ENCODE measurements around the gene MAP3K5. TPM values are rescaled to one million over a fixed set of nuclear protein-coding genes. Genes with fewer than 3 reads are reported as not detected.

The MAP3K5 gene
- total and polyA plus RNA-seq, 7 donors, result 7.4 to 17.8 (median 9.4) TPM

DNA sequence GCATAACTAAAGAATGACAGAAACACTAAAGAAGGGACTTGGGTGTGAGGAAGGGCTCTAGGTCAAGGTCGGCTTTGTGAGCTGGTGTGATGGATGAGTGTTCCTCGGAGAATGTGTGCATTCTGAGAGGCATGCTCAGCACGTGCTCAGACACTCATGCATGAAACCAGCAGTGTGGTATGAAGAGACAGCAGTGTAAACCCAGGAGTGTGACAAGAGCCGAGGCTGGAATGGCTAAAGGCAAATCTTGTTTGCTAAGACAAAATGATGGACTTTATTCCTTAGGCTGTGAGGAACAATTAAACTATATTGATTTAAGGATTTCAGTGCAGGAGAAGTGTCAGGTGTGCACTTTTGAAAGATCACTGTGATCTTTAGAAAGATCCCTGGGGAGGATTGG is 134.6 kb downstream of the MAP3K5 start:
- intact Hi-C loops (cut with DNase I), result no loop called here
- no peaks in the 10 kb centered on the region for H3K27me3 ChIP-seq

DNA sequence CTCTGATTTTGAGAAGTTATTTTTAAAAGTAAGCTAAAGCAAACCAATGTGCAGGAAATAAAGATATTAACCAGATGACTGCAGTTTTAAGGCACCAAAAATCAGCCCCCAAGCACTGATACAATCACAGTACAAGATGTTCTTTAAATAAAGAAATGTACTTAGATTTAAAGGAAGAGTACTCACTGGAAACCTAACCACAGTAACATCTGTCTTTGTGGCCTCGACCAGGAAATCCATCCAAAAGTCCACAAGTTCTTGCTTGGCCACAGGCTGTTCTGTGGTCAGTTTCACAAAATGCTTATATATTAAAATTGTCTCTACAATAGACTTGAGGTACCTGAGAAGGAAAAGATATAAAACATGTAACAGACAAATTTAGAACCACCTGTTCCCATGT is 136.2 kb downstream of the MAP3K5 start:
- intact Hi-C loops (cut with DNase I), result no loop called here
- DNase-seq, result no peak
- H3K27ac ChIP-seq, result no peak overlapping the region
- TF ChIP-seq POLR2AphosphoS5 (IDR thresholded peaks at IDR 0.05) (no peak), POLR2A (IDR thresholded peaks at IDR 0.05) (no peak)
- WGBS, 2 donors, result 47 to 87% methylated on average over 1 of the region's 1 CpG
- no peaks in the 10 kb centered on the region for H3K27me3 ChIP-seq
- no peaks in the 10 kb centered on the region for H3K4me1 ChIP-seq
- no peaks in the 10 kb centered on the region for H3K9me3 ChIP-seq
- no peaks in the 10 kb centered on the region for H3K36me3 ChIP-seq
- no peak overlapping the region for H3K4me3 ChIP-seq

More for the DNA sequence above, 134.6 kb downstream of the MAP3K5 start:
- 36 to 73% methylated on average over 4 of the region's 4 CpGs for WGBS, 2 donors
- H3K9me3 ChIP-seq, result no peaks in the 10 kb centered on the region
- no peak overlapping the region for H3K27ac ChIP-seq
- H3K4me3 ChIP-seq, result no peak overlapping the region
- H3K36me3 ChIP-seq, result no peaks in the 10 kb centered on the region
- TF ChIP-seq, protein P1, sequence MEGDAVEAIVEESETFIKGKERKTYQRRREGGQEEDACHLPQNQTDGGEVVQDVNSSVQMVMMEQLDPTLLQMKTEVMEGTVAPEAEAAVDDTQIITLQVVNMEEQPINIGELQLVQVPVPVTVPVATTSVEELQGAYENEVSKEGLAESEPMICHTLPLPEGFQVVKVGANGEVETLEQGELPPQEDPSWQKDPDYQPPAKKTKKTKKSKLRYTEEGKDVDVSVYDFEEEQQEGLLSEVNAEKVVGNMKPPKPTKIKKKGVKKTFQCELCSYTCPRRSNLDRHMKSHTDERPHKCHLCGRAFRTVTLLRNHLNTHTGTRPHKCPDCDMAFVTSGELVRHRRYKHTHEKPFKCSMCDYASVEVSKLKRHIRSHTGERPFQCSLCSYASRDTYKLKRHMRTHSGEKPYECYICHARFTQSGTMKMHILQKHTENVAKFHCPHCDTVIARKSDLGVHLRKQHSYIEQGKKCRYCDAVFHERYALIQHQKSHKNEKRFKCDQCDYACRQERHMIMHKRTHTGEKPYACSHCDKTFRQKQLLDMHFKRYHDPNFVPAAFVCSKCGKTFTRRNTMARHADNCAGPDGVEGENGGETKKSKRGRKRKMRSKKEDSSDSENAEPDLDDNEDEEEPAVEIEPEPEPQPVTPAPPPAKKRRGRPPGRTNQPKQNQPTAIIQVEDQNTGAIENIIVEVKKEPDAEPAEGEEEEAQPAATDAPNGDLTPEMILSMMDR (IDR thresholded peaks at IDR 0.05), result no peak
- TF ChIP-seq POLR2AphosphoS5 (IDR thresholded peaks at IDR 0.05) (no peak), EP300 (IDR thresholded peaks at IDR 0.05) (no peak), POLR2A (IDR thresholded peaks at IDR 0.05) (no peak)
- no peaks in the 10 kb centered on the region for H3K4me1 ChIP-seq
- no peak for DNase-seq

DNA sequence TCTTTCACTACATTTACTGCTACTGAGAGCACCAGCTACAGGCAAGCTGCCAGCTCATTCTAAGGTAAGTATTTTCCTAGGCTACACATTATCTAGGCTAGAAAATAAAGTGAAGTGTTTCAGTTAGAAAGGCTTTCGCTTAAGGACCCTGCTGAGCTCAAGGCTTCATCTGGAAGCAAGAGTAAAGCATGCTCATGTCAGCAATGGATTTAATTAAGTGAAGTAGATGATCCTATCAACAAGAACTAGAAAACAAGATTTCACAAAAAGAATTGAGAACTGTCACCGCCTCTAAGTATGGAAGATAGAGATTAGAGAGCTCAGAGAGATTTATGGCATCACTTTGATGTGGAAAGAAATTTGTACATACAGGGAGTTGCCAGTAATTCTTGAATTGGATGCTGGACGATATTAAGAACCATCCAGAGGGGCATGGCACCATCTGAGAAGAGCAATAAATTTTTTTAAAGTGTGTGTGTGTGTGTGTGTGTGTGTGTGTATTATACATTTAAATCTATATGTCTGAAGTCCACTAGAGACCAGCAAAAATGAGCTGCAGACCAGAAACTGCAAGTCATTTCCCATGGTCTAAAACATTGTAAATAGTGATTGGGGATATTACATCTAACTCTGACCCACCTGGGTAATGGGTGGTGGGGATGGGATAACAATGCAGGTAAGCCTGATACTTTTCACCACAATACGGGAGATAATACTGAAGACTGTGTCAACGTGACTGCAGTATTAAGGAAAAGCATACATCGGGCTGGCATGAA is 136.8 kb downstream of the MAP3K5 start:
- Histone ChIP-seq H3K4me1 (no peaks in the 10 kb centered on the region), H3K9me3 (no peaks in the 10 kb centered on the region), H3K27me3 (no peaks in the 10 kb centered on the region), H3K27ac (no peak overlapping the region), H3K4me3 (no peak overlapping the region), H3K36me3 (no peaks in the 10 kb centered on the region)
- intact Hi-C loops (cut with DNase I), result no loop called here
- no peak for DNase-seq
- TF ChIP-seq, protein P1 (IDR thresholded peaks at IDR 0.05), result no peak
- TF ChIP-seq EP300 (IDR thresholded peaks at IDR 0.05) (no peak), POLR2A (IDR thresholded peaks at IDR 0.05) (no peak), POLR2AphosphoS5 (IDR thresholded peaks at IDR 0.05) (no peak)
- WGBS, 2 donors, result 85 to 86% methylated on average over 6 of the region's 6 CpGs

DNA sequence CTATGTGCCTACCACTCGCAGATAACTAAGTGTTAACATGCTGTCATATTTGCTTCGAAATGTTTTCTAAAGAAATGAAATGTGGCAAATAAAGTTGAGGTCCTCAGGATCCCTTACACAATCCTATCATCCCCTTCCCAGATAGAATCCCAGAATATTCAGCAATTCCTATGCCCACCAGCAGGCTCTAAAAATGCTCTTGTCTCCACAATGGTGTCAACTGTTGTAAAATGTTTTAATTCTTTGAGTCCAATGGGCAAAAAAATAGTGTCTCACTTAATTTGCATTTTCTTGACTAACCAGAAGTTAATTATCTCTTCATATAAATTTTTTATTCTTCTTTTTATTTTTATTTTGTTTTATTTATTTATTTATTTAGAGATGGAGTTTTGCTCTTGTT is 138.2 kb downstream of the MAP3K5 start:
- 99% methylated on average over 2 of the region's 2 CpGs for WGBS, 2 donors
- intact Hi-C loops (cut with DNase I), result no loop called here
- H3K9me3 ChIP-seq, result no peaks in the 10 kb centered on the region
- no peaks in the 10 kb centered on the region for H3K36me3 ChIP-seq
- no peak for TF ChIP-seq EP300 (IDR thresholded peaks at IDR 0.05)
- TF ChIP-seq POLR2AphosphoS5 (IDR thresholded peaks at IDR 0.05), result no peak
- TF ChIP-seq, protein P1 (IDR thresholded peaks at IDR 0.05), result no peak
- no peak for TF ChIP-seq POLR2A (IDR thresholded peaks at IDR 0.05)
- DNase-seq, result no peak
- no peak overlapping the region for H3K4me3 ChIP-seq
- no peak overlapping the region for H3K27ac ChIP-seq
- H3K4me1 ChIP-seq, result no peaks in the 10 kb centered on the region
- no peaks in the 10 kb centered on the region for H3K27me3 ChIP-seq

DNA sequence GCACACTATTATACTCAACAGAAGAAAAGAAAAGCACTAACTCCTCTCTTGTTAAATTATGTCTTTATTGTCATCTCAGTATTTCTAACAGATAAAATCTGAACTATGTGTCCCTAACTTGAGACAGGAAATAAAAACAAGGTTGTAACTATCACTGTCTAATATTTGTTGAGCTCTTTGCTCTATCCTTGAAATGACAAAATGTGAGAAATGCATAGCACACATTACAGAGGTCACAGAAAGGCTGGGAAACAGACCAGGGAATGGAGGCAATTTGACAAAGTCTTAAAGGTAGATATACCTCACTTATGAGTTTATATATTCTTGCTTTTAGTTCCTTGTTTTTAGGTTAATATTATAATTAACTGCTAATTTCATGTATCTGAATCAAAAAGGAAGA is 139.6 kb downstream of the MAP3K5 start:
- H3K4me1 ChIP-seq, result peaks cover 0 to 1% (median under 1%) of the 10 kb centered on the region in 4 donors
- H3K27me3 ChIP-seq, result no peaks in the 10 kb centered on the region
- no peaks in the 10 kb centered on the region for H3K36me3 ChIP-seq
- TF ChIP-seq POLR2AphosphoS5 (IDR thresholded peaks at IDR 0.05) (no peak), POLR2A (IDR thresholded peaks at IDR 0.05) (no peak)
- H3K27ac ChIP-seq, result no peak overlapping the region
- intact Hi-C loops (cut with DNase I), result no loop called here
- DNase-seq, result no peak
- H3K9me3 ChIP-seq, result no peaks in the 10 kb centered on the region
- no peak overlapping the region for H3K4me3 ChIP-seq

DNA sequence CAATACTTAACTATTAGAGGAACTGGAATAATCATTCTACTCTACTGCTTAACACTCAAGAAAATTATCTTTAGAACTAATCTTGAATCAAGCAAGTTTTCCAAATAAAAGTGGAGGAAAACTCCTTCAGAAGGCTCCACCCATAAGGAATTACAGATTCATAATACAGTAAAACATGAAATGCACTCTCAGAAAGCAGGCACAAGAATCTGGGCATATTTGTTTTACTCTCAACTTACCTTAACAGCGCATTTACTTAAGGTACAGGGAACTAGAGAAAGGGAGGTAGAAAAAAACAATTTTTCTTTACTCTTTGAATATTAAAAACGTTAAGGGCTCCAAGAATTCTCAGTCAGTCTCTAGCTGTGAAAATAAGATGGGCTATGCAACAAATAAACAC is 140.3 kb downstream of the MAP3K5 start:
- H3K4me1 ChIP-seq, result peaks cover 0 to 8% (median 3%) of the 10 kb centered on the region in 4 donors
- no peak for TF ChIP-seq POLR2A (IDR thresholded peaks at IDR 0.05)
- TF ChIP-seq EP300 (IDR thresholded peaks at IDR 0.05), result no peak
- no peak for TF ChIP-seq POLR2AphosphoS5 (IDR thresholded peaks at IDR 0.05)
- TF ChIP-seq, protein P1 (IDR thresholded peaks at IDR 0.05), result no peak
- H3K4me3 ChIP-seq, result no peak overlapping the region
- DNase-seq, result no peak
- no peaks in the 10 kb centered on the region for H3K27me3 ChIP-seq
- H3K9me3 ChIP-seq, result no peaks in the 10 kb centered on the region
- WGBS, 2 donors, result 87% methylated on average over 2 of the region's 2 CpGs
- no peaks in the 10 kb centered on the region for H3K36me3 ChIP-seq
- intact Hi-C loops (cut with DNase I), result no loop called here
- H3K27ac ChIP-seq, result no peak overlapping the region

All from sigmoid colon (tissue), 7 donors.